ENCODE data around the gene ABCC8. TPM values are rescaled to one million over a fixed set of nuclear protein-coding genes. Genes with fewer than 3 reads are reported as not detected.

Gene ABCC8
- total RNA-seq, 6 experiments from 2014 or later, result 1.3 to 1.5 TPM; not detected in 4

DNA sequence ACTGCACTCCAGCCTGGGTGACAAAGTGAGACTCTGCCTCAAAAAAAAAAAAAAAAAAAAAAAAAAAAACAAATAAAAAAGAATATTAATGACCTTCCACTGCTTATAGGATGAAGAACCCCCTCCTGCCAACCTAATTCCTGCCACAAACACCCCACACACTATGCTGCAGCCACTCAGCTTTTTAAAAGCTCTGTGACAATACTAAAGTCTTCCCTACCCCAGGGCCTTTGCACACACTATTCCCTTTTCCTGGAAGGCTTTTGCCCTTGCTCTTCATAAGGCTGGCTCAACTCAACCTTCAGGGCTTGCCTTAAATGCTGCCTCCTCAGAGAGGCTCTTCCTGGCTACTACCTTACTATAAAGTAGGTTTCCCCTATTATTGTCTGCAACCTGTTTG lies 77.4 kb downstream of the ABCC8 start:
- no peak overlapping the region for H3K27ac ChIP-seq
- H3K27me3 ChIP-seq, result no peaks in the 10 kb centered on the region
- H3K4me3 ChIP-seq, result no peak overlapping the region
- no peaks in the 10 kb centered on the region for H3K4me1 ChIP-seq
- ATAC-seq (no peak), DNase-seq (no peak)
- intact Hi-C loops (cut with DNase I), result no loop called here
- no peak for TF ChIP-seq CTCF (IDR thresholded peaks at IDR 0.05)
- no peak for TF ChIP-seq POLR2A (IDR thresholded peaks at IDR 0.05)
- H3K9me3 ChIP-seq, result no peaks in the 10 kb centered on the region
- H3K36me3 ChIP-seq, result no peaks in the 10 kb centered on the region

DNA sequence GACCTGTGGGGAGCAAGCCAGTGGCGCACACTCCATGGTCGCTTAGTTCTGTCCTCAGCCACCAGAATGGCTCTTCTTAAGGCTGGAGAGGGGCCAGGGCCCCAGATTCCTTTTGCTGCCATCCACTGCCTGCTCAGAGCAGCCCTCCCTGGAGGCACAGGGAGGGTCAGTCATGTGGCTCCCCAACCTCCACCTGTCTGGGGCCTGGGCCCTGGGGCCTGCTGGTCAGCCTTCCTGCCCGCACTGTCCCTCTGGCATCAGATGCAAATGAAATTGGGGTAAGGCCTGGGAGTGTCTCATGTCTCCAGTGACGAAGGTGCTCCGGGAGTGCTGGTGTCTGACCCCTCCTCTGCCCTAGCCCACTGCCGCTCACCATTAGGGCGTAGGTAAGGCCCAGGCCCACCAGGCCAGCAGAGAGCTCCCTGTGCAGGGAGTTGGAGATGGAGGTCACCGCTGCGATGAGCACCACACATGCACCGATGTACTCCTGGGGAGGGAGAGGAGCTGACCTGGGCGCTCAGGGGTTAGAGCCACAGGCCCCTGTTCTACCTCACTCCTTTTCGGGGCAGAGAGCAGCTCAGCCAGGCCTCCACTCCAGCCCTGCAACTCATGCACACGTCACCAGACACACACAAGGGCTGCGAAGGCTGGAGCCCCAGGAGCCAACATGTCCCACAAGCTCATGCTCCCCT lies 79.2 kb downstream of the ABCC8 start:
- TF ChIP-seq POLR2A (IDR thresholded peaks at IDR 0.05) (no peak), CTCF (IDR thresholded peaks at IDR 0.05) (no peak)
- no CpG with 5 or more reads among the region's 14 CpGs for WGBS (ENCODE audit: insufficient coverage, low coverage, low lambda C conversion rate, missing lambda C conversion rate)

DNA sequence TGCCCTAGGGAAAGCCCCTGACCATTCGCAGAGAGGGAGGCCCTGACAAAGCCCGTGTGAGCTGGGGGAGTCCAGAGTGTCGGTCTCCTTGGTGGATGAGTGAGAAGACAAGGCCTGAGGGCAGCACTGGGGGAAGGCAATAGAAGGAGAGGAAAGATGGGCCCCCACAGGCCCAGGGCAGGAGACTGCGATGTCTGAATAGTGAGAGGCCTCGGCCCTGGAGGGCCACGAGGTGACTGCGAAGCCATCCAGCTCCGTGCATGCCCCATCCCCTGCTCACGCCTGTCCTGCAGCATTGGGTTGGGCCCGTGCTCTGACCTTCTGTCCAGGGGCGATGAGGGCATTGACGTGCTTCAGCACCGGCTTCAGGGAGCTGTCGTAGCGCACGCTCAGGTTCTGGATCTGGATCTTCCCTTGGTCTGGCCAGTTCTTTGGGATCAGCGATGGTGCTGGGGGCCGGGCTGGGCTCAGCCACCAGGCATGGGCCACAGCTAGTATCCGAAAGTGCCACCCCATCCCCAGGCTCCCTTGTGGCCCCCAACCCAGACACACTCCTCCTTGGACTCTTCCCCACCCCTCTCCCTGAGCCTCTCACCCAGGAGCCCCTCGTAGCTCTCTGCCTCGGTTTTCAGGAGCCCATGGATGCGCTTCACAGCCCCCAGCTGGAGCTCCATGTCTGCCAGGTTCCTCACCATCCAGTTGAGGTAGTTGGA lies 79.9 kb downstream of the ABCC8 start:
- WGBS (ENCODE audit: insufficient coverage, low coverage, low lambda C conversion rate, missing lambda C conversion rate), result 90% methylated on average over 2 of the region's 22 CpGs
- no peak overlapping the region for H3K4me3 ChIP-seq
- ATAC-seq (no peak), DNase-seq (peak in 1 of 3 donors; percentile 10)
- intact Hi-C loops (cut with DNase I), result no loop called here
- H3K4me1 ChIP-seq, result no peaks in the 10 kb centered on the region
- H3K27me3 ChIP-seq, result no peaks in the 10 kb centered on the region
- no peak overlapping the region for H3K27ac ChIP-seq
- no peaks in the 10 kb centered on the region for H3K36me3 ChIP-seq
- no peak for TF ChIP-seq CTCF (IDR thresholded peaks at IDR 0.05)
- no peak for TF ChIP-seq POLR2A (IDR thresholded peaks at IDR 0.05)
- H3K9me3 ChIP-seq, result no peaks in the 10 kb centered on the region

More for the DNA sequence above, 79.2 kb downstream of the ABCC8 start:
- intact Hi-C loops (cut with DNase I), result no loop called here
- no peak overlapping the region for H3K27ac ChIP-seq
- H3K36me3 ChIP-seq, result no peaks in the 10 kb centered on the region
- H3K4me3 ChIP-seq, result no peak overlapping the region
- H3K4me1 ChIP-seq, result no peaks in the 10 kb centered on the region
- H3K9me3 ChIP-seq, result no peaks in the 10 kb centered on the region
- no peaks in the 10 kb centered on the region for H3K27me3 ChIP-seq
- ATAC-seq (no peak), DNase-seq (peak in 1 of 3 donors; percentile 10)

DNA sequence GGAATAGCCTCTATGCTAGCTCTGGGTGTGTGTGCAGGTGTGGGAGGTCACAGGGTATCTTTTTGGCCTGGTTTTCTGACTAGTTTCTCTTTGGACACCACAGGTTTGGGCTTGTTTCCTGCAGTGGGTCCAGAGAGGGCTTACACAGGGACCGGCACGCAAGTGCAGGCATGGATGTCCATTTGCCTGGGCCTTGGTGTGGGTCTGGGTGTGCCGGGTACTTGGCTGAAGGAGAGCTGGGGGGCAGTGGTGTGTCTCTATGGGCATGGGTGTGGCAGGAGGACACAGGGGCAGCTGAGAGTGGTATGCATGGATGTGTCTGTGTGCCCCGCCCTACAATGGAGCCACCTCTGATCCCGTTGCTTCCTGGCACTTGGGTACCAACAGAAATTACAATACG lies 80.7 kb downstream of the ABCC8 start:
- no peaks in the 10 kb centered on the region for H3K9me3 ChIP-seq
- DNase-seq, result peak in 1 of 3 donors; percentile 10
- no peaks in the 10 kb centered on the region for H3K4me1 ChIP-seq
- TF ChIP-seq POLR2A (IDR thresholded peaks at IDR 0.05) (no peak), CTCF (IDR thresholded peaks at IDR 0.05) (no peak)
- no peak overlapping the region for H3K4me3 ChIP-seq
- no peak for ATAC-seq
- intact Hi-C loops (cut with DNase I), result no loop called here
- 67% methylated on average over 3 of the region's 6 CpGs for WGBS (ENCODE audit: insufficient coverage, low coverage, low lambda C conversion rate, missing lambda C conversion rate)
- H3K27ac ChIP-seq, result no peak overlapping the region
- H3K36me3 ChIP-seq, result no peaks in the 10 kb centered on the region
- H3K27me3 ChIP-seq, result no peaks in the 10 kb centered on the region

Data from right lobe of liver (tissue), 6 donors.